EH (cell line): ENCODE results near the gene AQP12A.

Source experiments
- DNase-seq: peaks from one replicate; pipeline ENCODE4 v3.0.0-alpha.2; 2015; ENCODE audit warnings: low read depth

The AQP12A gene

DNA sequence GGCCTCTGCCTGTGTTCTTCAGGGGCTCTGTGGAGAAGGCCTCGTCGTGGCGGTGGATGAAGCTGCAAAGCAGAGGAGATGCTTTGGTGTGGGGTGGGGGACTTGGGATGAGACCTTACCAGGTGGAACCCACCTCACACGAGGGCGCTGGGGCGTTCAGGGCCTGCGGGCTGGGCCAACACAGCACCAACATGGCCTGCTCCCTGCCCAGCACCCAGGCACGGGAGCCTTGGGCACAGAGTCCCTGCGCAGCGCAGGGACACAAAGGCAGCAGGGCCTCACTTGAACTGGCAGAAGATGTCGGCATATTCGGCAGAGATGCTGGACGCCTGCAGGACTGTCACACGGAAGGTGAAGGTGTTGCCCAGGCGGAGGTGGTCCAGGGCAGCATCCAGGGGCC, 53.8 kb downstream of the AQP12A start:
- no peak for DNase-seq

DNA sequence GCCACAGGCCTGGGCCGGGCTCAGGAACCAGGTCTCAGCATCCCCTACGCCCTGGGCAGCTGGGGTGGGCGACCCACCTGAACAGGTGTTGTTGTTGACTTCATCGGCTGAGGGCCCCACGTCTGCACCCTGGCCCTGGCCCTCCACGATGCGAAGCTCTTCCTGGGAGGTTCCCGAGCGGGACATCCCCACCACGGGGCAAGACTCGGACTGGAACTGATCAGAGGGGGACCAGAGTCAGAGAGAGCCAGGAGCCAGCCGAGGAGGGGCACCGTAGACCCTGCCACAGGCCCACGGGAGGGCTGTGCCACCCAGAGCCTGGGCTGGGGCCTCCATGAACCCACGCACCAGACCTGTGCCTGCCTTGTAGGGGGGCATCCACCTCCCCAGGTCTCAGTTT, 54.3 kb downstream of the AQP12A start:
- no peak for DNase-seq

DNA sequence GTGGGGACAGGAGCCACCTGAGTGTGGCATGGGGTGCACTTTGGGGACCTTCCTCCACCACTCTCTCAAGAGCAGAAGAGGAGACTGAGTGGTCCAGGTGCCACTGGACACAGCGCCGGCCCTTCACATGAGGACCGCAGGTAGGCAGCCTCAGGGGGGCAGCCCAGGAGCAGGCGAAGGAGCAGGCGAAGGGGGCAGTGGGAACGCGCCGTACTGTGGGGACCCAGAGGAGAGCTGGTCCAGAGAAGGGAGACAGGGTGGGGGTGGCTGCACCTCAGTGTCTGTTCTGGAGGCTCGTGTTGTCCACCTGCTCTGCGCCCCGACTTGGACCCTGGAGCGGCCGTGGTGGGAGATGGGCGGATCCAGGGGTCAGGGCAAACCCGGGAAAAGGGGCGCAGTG, 55.0 kb downstream of the AQP12A start:
- no peak for DNase-seq

DNA sequence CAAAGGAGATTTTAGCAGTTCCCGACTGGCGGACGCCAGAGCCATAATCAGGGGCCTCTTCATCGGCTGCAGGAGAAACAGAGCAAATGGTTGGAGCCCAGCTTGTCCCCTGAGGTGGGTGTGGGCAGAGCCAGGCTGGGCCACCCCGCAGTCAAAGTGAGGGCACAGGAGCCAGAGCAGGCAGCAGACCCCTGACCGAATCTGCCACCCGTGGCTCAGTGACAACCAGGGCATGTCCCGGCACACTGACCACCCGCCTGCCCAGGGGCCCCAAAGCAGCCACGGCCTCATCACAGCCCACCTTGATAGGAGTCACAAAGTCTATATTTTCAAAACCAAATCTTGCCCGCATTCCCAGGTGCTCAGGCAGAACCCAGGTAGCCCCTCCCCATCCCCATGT, 55.6 kb downstream of the AQP12A start:
- no peak for DNase-seq
